Activated naive CD8-positive, alpha-beta T cell treated with anti-CD3 and anti-CD28 coated beads, Interleukin-2, amount 50 U/mL, for 16 hours (primary cell): ENCODE results near the gene KIF15.

Source experiments
- DNase-seq: peaks from one replicate; pipeline ENCODE4 v3.0.0-alpha.2; 2020; ENCODE audit warnings: low read depth, low spot score

KIF15 gene, protein sequence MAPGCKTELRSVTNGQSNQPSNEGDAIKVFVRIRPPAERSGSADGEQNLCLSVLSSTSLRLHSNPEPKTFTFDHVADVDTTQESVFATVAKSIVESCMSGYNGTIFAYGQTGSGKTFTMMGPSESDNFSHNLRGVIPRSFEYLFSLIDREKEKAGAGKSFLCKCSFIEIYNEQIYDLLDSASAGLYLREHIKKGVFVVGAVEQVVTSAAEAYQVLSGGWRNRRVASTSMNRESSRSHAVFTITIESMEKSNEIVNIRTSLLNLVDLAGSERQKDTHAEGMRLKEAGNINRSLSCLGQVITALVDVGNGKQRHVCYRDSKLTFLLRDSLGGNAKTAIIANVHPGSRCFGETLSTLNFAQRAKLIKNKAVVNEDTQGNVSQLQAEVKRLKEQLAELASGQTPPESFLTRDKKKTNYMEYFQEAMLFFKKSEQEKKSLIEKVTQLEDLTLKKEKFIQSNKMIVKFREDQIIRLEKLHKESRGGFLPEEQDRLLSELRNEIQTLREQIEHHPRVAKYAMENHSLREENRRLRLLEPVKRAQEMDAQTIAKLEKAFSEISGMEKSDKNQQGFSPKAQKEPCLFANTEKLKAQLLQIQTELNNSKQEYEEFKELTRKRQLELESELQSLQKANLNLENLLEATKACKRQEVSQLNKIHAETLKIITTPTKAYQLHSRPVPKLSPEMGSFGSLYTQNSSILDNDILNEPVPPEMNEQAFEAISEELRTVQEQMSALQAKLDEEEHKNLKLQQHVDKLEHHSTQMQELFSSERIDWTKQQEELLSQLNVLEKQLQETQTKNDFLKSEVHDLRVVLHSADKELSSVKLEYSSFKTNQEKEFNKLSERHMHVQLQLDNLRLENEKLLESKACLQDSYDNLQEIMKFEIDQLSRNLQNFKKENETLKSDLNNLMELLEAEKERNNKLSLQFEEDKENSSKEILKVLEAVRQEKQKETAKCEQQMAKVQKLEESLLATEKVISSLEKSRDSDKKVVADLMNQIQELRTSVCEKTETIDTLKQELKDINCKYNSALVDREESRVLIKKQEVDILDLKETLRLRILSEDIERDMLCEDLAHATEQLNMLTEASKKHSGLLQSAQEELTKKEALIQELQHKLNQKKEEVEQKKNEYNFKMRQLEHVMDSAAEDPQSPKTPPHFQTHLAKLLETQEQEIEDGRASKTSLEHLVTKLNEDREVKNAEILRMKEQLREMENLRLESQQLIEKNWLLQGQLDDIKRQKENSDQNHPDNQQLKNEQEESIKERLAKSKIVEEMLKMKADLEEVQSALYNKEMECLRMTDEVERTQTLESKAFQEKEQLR (N-terminal part only)

DNA sequence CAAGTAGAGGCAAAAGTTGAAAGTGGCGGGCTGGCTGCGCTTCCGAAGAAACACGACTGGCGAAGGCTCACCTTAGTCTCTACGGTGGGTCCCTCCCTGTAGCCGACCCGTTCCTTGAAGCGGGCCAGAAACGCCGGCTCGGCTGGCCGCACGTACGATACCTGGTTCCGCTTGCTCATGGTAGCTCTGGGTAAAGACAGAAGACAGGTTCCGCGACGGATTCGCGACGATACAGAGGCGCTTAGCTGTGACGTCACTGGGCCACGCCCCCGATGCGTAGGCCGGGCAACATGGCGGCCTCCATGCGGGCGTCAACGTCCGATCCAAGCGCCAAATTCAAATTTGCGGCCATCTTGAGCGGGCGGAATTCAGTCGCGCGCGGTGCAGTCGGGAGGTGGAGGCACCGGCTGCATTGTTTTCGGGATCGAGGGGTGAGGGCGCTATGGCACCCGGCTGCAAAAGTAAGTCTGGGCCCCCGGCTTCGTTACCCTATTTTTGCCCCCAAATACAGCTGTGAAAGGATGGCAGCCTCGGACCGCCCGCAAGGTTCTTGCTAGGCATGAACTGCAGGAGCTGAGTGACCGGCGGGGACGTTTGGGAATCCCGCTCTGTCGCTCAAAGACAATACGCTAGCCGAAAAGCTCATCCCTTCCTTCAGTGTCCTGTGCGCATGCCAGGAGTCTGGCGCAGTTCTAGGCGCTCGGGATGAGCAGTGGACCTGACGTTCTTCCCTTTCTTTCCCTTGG, at the start of gene KIF15, which contains the start of gene KIAA1143:
TSS of gene KIF15 (plus strand) at position 371 of the 746 bp plus-strand sequence. CDS start at position 443, 72 bp downstream.
TSS of gene KIAA1143 (minus strand) at position 196 of the 746 bp plus-strand sequence. CDS start at position 179, 17 bp downstream.
- peak; percentile 98 for DNase-seq

DNA sequence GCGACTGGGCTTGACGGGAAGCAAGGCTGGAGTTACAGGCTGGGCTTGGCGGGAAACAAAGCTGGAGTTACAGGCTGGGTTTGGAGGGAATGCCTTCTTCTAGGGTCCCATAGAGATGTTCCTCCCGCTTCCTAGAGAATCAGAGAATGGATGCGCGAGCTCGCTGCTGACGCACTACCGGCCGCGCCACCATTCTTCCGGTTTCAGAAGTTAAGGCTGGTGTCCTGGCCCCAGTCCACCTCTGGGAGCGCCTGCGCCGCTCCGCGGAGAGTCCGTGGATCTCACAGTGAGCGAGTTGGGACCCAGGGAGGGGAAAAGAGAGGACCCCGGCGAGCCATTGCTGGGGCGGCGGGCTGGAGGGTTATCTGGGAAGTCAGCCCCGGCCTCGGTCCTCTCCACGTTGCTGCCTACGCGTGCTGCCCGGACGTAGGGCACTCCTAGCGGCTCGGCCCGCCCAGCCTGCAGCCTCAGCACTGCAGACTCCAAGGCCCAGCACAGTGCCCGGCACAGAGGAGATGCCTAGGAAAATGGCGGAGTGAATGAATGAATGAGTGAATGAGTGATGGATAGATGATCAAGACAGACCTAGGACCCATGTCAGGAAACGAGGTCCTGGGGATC, 49.0 kb upstream of the KIF15 start, which contains the start of gene ZNF502:
TSS of gene ZNF502 (plus strand) at position 206 of the 621 bp plus-strand sequence. CDS start 7,602 bp downstream, outside the sequence.
- DNase-seq, result peak; percentile 15

DNA sequence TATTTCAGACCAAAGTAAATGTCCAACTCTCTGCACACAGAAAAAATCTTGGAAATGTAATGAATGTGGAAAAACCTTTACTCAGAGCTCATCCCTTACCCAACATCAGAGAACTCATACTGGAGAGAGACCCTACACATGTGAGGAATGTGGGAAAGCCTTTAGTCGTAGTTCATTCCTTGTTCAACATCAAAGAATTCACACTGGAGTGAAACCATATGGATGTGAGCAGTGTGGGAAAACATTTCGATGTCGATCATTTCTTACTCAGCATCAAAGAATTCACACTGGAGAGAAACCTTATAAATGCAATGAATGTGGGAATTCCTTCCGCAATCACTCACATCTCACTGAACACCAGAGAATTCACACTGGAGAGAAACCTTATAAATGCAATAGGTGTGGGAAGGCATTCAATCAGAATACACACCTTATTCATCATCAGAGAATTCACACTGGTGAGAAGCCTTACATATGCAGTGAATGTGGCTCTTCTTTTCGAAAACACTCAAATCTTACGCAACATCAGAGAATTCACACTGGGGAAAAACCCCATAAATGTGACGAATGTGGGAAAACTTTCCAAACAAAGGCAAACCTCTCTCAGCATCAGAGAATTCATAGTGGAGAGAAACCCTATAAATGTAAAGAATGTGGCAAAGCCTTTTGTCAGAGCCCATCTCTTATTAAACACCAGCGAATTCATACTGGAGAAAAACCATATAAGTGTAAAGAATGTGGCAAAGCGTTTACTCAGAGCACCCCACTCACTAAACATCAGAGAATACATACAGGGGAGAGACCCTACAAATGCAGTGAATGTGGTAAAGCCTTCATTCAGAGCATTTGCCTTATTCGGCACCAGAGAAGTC, 40.1 kb upstream of the KIF15 start:
- no peak for DNase-seq

DNA sequence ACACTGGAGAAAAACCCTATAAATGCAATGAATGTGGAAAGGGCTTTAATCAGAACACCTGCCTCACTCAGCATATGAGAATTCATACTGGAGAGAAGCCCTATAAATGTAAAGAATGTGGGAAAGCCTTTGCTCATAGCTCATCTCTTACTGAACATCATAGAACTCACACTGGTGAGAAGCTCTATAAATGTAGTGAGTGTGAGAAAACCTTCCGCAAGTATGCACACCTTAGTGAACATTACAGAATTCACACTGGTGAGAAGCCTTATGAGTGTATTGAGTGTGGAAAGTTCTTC, 39.5 kb upstream of the KIF15 start:
- DNase-seq, result no peak

DNA sequence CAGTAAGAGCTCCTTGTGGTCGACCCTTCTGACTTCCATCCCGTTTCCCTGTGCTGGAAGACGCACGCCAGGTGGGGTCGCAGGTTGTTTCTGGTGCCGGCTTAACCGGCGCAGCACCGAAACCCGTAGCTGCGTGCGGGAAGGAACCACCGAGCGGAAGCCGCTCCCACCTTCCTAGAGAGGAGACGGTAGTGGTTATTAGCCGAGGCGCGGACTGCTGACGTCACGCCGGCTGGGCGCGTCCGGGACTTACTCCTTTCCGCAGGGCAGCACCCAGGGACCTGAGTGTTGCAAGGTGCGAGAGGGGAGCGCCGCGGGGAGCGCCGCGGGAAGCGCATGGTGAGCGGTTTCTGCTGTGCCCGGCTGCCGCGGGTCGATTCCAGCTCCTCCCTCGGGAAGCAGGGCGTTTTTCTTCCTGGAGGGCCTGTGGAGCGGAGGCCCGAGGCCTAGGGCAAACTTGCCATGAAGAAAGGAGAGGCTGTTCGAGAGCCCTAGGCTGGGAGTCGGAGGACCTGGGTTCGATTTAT, 32.1 kb upstream of the KIF15 start, which contains the start of gene ZNF501:
TSS of gene ZNF501 (plus strand) at position 252 of the 527 bp plus-strand sequence. CDS start 4,787 bp downstream, outside the sequence.
- DNase-seq, result peak; percentile 57

DNA sequence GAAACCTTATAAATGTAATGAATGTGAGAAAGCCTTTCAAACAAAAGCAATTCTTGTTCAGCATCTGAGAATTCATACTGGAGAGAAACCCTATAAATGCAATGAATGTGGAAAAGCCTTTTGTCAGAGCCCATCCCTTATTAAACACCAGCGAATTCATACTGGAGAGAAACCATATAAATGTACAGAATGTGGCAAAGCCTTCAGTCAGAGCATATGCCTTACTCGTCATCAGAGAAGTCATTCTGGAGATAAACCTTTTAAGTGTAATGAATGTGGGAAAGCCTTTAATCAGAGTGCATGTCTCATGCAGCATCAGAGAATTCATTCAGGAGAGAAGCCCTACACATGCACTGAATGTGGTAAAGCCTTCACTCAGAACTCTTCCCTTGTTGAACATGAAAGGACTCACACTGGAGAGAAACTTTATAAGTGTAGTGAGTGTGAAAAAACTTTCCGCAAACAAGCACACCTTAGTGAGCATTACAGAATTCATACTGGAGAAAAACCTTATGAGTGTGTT, 26.9 kb upstream of the KIF15 start:
- no peak for DNase-seq

DNA sequence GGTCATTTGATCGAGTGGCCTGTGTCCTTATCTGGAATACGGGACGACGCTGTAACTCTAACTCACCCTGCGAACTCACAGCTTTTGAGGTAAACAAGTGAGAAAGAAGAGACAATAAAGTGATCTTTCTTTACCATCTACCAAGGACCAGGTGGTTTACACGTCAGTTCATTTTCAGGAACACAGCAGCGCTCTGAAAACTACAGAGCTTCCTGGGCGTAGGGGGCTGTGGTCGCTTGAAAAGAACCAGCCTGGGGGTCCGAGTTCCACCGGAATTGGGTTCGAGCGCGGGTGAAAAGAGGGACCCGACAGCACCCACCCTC, 532 bp upstream of the KIF15 start:
- no peak for DNase-seq

DNA sequence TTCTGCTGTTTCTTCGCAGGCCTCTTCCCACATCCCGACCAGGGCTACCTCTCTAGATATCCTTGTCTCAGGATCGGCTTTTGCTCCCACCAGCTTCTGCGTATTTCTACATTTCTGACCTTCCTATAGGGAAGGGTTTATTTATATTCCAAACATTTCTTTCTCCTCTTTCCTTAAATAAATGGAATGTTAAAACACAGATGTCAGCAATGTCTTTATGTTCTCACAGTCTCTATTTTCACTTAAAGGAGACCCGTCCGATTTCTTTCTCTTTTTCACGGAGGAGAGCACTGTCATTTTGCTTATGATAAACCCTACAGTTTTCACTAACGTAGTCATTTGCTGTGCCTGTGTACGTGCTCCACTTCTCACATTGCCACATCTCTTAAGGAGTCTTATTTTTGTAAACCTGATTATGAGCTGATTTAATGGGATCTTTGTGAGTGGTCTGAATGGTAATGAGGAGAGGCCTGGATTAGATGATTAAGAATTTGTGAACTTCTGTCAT, 630 bp downstream of the KIF15 start:
- DNase-seq, result no peak

DNA sequence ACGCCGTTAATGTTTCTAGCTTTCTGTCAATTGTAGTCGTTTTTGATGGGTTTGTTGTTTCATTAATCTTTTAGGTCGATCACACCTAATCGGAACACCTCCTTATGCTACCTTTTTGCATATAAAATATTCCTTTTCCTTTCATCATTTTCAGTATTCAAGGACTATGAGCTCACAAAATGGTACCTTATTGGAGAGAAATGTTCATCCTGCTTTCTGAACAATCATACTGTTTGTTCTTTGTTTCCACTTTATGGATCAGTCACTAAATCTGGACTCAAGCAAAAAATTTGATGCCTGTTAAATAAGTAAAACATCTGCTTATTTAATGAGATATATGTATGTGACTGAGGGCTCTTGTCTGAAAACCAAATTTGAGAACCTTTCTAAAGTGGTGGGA, 1.1 kb downstream of the KIF15 start:
- no peak for DNase-seq

DNA sequence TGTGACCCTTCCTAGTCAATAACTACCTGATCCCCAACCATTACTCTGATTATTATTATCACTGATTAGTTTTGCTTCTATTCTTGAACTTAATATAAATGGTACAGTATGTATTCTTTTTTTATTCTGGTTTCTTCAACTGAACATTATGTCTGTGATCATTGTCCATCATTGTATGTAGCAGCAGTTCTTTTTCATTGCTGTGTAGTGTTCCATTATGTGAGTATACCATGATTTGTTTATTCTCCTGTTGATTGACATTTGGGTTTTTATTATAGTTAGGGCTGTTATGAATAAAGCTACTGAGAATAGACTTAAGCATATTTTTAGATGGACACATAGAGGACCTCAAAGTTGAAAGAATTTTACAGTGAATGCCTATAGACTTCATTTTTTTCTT, 2.7 kb downstream of the KIF15 start:
- DNase-seq, result no peak

DNA sequence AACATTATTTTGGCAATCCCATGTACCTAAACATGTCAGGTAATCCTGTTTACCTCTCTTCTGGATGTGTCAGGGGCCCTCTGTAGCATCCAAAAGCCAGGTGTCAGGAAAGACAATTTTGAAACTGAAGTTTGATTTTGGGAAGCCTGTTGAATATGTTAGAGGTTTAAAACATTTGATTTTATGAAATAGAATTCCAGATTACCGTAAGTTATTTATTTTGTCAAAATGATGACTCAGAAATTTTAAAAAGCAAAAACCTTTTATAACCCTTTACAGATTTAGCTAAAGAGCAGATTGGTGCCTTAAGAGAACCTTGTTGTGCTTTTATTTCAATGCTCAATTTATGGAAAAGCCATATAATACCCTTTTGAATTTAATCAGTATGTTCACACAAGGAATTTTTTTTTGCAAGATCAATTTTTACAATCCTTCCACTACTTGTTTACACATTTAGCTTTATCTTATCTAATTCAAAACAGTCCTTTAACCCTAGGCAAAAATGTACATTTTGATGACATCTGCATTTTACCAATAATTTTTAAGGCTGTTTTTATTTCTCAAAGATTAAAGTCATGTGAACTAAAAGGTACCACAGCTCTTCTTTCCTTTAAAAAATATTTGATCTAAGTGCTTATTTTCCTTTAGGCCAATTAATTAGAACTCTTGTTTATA, 10.0 kb downstream of the KIF15 start:
- no peak for DNase-seq

DNA sequence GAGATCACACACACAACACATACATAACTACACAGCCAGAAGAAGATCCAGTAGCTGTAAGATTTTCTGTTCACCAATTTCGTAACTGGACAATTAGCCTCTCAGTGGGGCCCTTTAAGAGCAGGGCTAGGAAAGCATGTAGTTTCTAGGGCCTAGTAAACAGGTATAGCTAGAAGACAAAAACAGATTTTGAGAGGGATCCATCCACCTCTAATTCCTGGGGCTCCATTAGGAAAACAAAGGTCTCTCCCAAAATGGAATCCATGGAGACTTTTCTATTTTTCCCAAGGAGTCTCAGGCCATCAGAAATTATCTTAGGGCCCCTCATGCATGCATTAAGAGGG, 10.5 kb downstream of the KIF15 start:
- DNase-seq, result no peak

DNA sequence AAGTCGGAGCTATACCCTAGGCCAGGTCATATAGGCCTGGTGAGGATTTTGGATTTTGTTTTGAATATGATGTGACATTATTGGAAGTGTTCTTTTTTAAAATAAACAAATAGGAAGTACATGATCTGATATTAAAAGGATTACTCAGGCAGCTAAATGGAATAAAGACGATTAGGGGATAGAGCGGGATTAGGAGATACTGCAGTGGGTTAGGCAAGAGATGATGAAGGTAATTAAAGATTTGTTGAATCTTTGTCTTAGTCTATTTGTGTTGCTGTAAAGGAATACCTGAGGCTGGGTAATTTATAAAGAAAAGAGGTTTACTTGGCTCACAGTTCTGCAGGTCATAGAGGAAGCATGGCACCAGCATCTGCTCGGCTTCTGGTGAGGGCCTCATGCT, 21.3 kb downstream of the KIF15 start:
- DNase-seq, result no peak

DNA sequence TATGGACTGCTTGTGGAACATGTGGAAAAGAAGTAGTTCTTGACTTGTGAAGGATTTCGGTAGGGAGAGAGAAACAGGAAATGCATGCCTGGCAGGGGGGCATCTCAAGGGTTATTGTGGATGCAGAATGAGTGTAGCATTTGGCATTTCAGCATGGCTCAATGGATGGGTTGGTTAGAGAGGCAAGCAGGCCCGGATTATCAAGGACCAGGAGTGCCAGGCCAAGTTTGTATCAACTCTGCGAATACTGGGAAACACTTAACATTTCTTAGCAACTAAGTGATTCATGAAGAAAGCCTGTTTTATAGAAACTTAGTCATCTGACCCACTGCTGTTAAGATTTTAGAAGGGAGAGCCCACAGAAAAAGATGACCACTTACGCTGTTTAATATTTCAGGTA, 33.6 kb downstream of the KIF15 start:
- DNase-seq, result no peak

DNA sequence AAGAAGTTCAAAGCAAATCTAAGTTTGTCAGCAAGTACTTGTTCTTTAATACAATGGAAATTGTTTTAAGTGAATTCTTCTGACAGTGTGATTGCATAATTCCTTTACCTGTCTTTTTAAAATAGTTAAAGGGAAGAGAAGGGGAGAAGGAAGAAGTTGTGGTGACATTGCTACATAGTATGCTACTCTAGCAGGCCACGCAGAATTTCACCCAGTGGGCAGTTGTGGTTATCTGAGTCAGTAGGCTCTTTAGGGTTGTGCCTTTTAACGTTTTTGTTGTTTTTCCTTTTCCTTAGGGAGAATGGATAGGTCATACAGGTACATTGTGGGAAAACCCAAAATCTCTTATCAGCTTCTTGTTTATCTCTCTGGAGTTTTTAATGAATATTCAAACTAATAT, 40.4 kb downstream of the KIF15 start:
- DNase-seq, result no peak

DNA sequence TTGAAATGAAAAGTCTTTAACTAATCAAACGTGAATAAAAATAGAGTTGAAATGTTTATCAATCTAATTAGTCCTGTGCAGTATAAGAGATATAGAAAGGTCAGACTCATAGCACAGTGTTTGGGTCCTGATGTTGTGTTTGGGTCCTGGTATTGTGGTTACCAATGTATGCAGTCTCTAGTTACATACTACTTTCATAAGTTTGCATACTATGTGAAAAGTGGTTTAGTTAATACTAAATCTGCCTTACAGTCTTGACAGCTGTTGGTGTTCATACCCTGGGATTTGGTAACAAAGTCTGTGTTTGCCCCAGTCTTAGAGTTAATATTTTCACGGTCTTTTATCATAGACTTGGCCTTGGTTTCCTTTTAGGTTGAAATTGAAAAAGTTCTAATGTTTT, 41.7 kb downstream of the KIF15 start:
- DNase-seq, result no peak

DNA sequence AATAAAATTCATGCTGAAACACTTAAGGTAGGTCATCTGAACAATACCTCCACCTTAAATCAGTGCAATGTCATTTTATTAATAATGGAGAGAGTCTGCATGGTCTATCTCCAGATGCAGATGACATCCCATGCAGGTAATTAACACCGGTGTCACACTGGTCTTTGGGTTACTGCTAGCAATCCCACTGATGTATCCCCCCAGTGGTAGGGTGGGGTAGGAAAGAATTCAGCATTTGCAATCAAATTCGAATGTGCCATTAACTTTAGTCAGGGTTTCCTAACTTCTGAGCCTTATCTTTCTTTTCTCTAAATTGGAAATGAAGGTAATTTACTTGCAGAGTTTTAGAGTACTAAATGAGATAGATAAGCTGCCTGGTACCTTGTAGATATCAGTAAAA, 44.4 kb downstream of the KIF15 start:
- no peak for DNase-seq

DNA sequence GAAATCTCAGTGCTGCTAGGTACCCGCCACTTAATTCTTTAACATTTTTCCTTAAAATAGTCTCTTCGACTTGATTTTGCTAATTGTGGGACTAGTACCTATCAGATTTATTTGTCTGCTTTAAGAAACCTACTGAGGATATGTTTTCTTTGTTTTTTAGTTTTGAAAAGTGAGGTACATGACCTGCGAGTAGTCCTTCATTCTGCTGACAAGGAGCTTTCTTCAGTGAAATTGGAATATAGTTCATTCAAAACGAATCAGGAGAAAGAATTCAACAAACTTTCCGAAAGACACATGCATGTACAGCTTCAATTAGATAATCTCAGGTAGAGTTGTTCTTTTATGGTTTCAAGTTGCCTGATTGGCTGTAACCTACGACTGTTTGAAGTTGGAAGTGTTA, 53.2 kb downstream of the KIF15 start:
- DNase-seq, result no peak
